ENCODE results near the gene DNAH17. TPM values are rescaled to one million over a fixed set of nuclear protein-coding genes. Genes with fewer than 3 reads are reported as not detected.

Gene DNAH17
- total RNA-seq, 2 donors from 2014 or later, result 0.04 TPM; not detected in 1

GRCh38 chr17:78458091-78458490 is 119.1 kb downstream of the DNAH17 start:
- Histone ChIP-seq H3K4me3 (no peak overlapping the region), H3K27ac (no peak overlapping the region), H3K4me1 (no peaks in the 10 kb centered on the region), H3K9me3 (no peaks in the 10 kb centered on the region), H3K36me3 (no peaks in the 10 kb centered on the region), H3K27me3 (no peaks in the 10 kb centered on the region)
- TF ChIP-seq CTCF (IDR thresholded peaks at IDR 0.05), result no peak
- no peak for DNase-seq (ENCODE audit: low spot score)

- no peak overlapping the region for H3K27ac ChIP-seq
- no peaks in the 10 kb centered on the region for H3K27me3 ChIP-seq
- no peak for DNase-seq (ENCODE audit: low spot score)
- no peaks in the 10 kb centered on the region for H3K36me3 ChIP-seq
- no peaks in the 10 kb centered on the region for H3K4me1 ChIP-seq
- no peaks in the 10 kb centered on the region for H3K9me3 ChIP-seq
- no peak overlapping the region for H3K4me3 ChIP-seq
- no peak for TF ChIP-seq CTCF (IDR thresholded peaks at IDR 0.05)
Measured at GRCh38 chr17:78454346-78454745, 122.8 kb downstream of the DNAH17 start.

- H3K4me1 ChIP-seq, result no peaks in the 10 kb centered on the region
- no peaks in the 10 kb centered on the region for H3K9me3 ChIP-seq
- no peak overlapping the region for H3K27ac ChIP-seq
- TF ChIP-seq CTCF (IDR thresholded peaks at IDR 0.05), result no peak
- no peak for DNase-seq (ENCODE audit: low spot score)
- H3K36me3 ChIP-seq, result no peaks in the 10 kb centered on the region
- no peaks in the 10 kb centered on the region for H3K27me3 ChIP-seq
- H3K4me3 ChIP-seq, result no peak overlapping the region
Measured at GRCh38 chr17:78451753-78452152, 125.4 kb downstream of the DNAH17 start.

DNA sequence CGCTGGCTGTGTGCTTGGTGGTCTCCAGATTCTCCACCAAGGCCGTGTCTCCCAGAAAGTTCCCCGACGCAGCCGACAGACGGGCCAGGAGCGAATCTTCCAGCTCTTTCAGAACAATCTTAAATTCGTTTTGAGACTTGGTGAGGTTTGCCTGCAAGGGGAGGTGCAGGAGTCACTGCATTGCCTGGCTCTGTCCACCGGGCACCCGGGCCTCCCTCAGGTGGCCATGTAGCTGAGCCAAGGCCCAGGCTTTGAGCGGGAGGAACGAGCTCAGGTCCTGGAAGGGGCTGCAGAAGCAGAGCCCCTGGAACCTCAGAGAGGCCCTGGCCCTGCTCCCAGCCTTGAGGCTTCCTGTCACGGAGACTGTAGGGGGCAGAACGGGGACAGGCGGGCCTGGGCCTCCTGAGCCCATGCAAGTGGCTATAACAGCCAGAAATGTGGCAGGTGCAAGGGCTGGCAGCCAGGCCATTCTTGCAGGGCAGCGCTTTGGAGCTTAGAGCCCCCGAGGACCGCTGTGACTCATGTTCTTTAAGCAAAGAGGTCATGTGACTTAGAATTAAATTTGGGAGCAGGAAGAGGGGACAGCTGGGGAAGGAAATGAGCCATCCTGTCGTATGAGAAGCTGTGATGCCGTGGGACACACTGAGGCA is 126.4 kb downstream of the DNAH17 start:
- Histone ChIP-seq H3K4me1 (no peaks in the 10 kb centered on the region), H3K27ac (no peak overlapping the region), H3K4me3 (no peak overlapping the region), H3K36me3 (no peaks in the 10 kb centered on the region), H3K9me3 (no peaks in the 10 kb centered on the region), H3K27me3 (no peaks in the 10 kb centered on the region)
- no peak for TF ChIP-seq CTCF (IDR thresholded peaks at IDR 0.05)
- no peak for DNase-seq (ENCODE audit: low spot score)

DNA sequence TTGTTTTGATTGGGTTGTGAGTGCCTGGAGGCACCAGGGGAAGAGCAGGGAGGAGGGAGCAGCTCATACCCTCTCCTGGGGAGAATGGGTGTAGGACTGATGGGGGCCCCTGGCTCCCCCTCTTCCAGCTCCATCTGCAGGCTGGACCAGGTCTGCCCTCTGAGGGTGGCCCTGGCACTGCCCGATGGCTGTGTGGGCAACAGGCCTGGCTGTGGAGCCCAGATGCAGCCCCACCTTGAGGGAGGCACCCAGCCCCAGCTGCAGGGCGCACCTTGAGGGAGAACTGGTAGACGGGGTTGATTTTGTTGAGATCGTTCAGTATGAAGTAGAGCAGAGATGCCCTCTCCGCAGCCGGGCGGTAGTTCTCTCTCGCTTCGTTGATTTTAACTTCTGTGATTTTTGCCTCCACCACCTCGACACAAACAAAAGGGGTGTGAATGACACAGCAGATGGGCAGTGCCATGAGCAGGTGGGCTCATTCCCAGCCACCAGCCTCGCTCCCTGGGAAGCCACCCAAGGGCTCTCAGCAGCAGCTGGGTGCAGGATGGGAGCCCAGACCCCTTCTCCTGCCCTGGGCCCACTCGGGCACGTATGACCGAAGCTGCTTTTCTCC is 127.1 kb downstream of the DNAH17 start:
- Histone ChIP-seq H3K4me3 (no peak overlapping the region), H3K9me3 (no peaks in the 10 kb centered on the region), H3K27me3 (no peaks in the 10 kb centered on the region), H3K36me3 (no peaks in the 10 kb centered on the region), H3K4me1 (no peaks in the 10 kb centered on the region), H3K27ac (no peak overlapping the region)
- no peak for TF ChIP-seq CTCF (IDR thresholded peaks at IDR 0.05)
- DNase-seq (ENCODE audit: low spot score), result no peak

All from right atrium auricular region (tissue), 2 donors.